Endothelial cell of umbilical vein (primary cell): ENCODE measurements around the gene GSTA2. TPM values are rescaled to one million over a fixed set of nuclear protein-coding genes. Genes with fewer than 3 reads are reported as not detected.

ENCODE experiments used
- BruUV-seq: library from RNA; stranded (reverse); fragments of 400-500 nt; replicated peaks from 2 replicates; lab custom pipeline; 2021; lab: Mats Ljungman, UMichigan
- CTCF ChIA-PET: fragments of 300-600, 350-600 bp; sonication (Branson Sonifier 250); formaldehyde crosslinking; loops from one replicate; lab custom pipeline; 2021; ENCODE audit warnings: antibody characterized with exemption, inconsistent platforms; lab: Charles Lee
- POLR2A ChIA-PET: fragments of 300-600, 350-600 bp; sonication (Branson Sonifier 250); formaldehyde crosslinking; loops from one replicate; lab custom pipeline; 2021; ENCODE audit warnings: antibody characterized with exemption, inconsistent platforms; lab: Charles Lee
- DNase-seq: peaks from one replicate; pipeline ENCODE4 v3.0.0-alpha.2; 2011; ENCODE audit warnings: low read depth, low spot score
- FAIRE-seq: peaks from 2 replicates; lab custom pipeline; 2011; peaks lifted over from hg19 to GRCh38; lab: Jason Lieb, UNC
- H2AFZ ChIP-seq: 2 replicates; pipeline ENCODE4 v1.6.0; 2012; ENCODE audit warnings: low read depth, low read length, control low read depth, inconsistent platforms
- H3K27ac ChIP-seq: 2 replicates; pipeline ENCODE4 v1.5.1; 2011; ENCODE audit warnings: low read depth, mild to moderate bottlenecking, control low read depth, low read length, moderate library complexity; ENCODE audit not compliant: insufficient read depth
- H3K27me3 ChIP-seq, 2 experiments: 2 replicates each; pipeline versions ENCODE4 v1.6.0 to v1.6.1; 2011; ENCODE audit warnings: low read length in 2 of 2, mixed read lengths in 1 of 2; ENCODE audit not compliant: control insufficient read depth in 2 of 2, insufficient read depth in 2 of 2
- H3K36me3 ChIP-seq, 2 experiments: 2 replicates in 1 of 2; 3 replicates in 1 of 2; pipeline ENCODE4 v1.5.1; 2011; ENCODE audit warnings: low read length in 2 of 2, mild to moderate bottlenecking in 1 of 2, moderate library complexity in 1 of 2; ENCODE audit not compliant: control insufficient read depth in 2 of 2, insufficient read depth in 2 of 2; ENCODE audit errors: extremely low read depth in 1 of 2
- H3K4me1 ChIP-seq: 3 replicates; pipeline ENCODE4 v1.5.1; 2011; ENCODE audit warnings: mild to moderate bottlenecking, low read length; ENCODE audit not compliant: control insufficient read depth, insufficient read depth; ENCODE audit errors: extremely low read depth
- H3K4me2 ChIP-seq: 2 replicates; pipeline ENCODE4 v1.6.1; 2011; ENCODE audit warnings: low read length, control low read depth, mixed read lengths; ENCODE audit not compliant: insufficient read depth
- H3K4me3 ChIP-seq, 3 experiments: fragments of 200-600 bp in 1 of 3; sonication (generic), shearing (Covaris generic) in 1 of 3; replicated peaks in 1 of 3; 2 replicates each; pipeline ENCODE4 v1.5.1; 2011 to 2016; ENCODE audit warnings: control low read depth in 3 of 3, low read length in 3 of 3, mild to moderate bottlenecking in 2 of 3, inconsistent platforms in 1 of 3, low read depth in 1 of 3, moderate library complexity in 1 of 3; ENCODE audit not compliant: insufficient read depth in 1 of 3
- H3K79me2 ChIP-seq: 2 replicates; pipeline ENCODE4 v1.6.0; 2012; ENCODE audit warnings: low read length, inconsistent platforms; ENCODE audit not compliant: control insufficient read depth, insufficient read depth
- H3K9ac ChIP-seq: replicated peaks from 2 replicates; pipeline ENCODE3; 2011; ENCODE audit warnings: low read length, control low read depth; ENCODE audit not compliant: insufficient read depth; ENCODE audit errors: extremely low read depth
- H3K9me1 ChIP-seq: replicated peaks from 3 replicates; pipeline ENCODE4 v1.6.0; 2011; ENCODE audit warnings: mild to moderate bottlenecking, low read length; ENCODE audit not compliant: control insufficient read depth, insufficient read depth; ENCODE audit errors: extremely low read depth
- H3K9me3 ChIP-seq: replicated peaks from 2 replicates; pipeline ENCODE4 v1.5.1; 2012; ENCODE audit warnings: low read length, inconsistent platforms; ENCODE audit not compliant: control insufficient read depth, insufficient read depth
- H4K20me1 ChIP-seq: replicated peaks from 2 replicates; pipeline ENCODE3; 2011; ENCODE audit warnings: mild to moderate bottlenecking, low read length; ENCODE audit not compliant: control insufficient read depth, insufficient read depth; ENCODE audit errors: extremely low read depth
- CTCF ChIP-seq, 2 donors: IDR thresholded peaks; 1 replicate in 1 of 2; 2 replicates in 1 of 2; pipeline ENCODE4 v1.5.1; 2011; ENCODE audit warnings: low read length in 2 of 2, mild to moderate bottlenecking in 2 of 2, moderate library complexity in 2 of 2, control low read depth in 1 of 2, inconsistent platforms in 1 of 2, low read depth in 1 of 2; ENCODE audit not compliant: insufficient read depth in 1 of 2; ENCODE audit errors: extremely low read depth in 1 of 2
- EZH2 ChIP-seq: IDR thresholded peaks from 2 replicates; pipeline ENCODE4 v1.6.1; 2012; ENCODE audit warnings: borderline replicate concordance, low read depth, mild to moderate bottlenecking, moderate library complexity, low read length, inconsistent platforms; ENCODE audit not compliant: severe bottlenecking
- FOS ChIP-seq: IDR thresholded peaks from 2 replicates; pipeline ENCODE4 v1.6.1; 2011; ENCODE audit warnings: mild to moderate bottlenecking, low read length, moderate library complexity, borderline replicate concordance; ENCODE audit not compliant: insufficient read depth
- GATA2 ChIP-seq: IDR thresholded peaks from 2 replicates; pipeline ENCODE4 v1.7.0; 2011; ENCODE audit warnings: low read depth, mild to moderate bottlenecking, moderate library complexity, mixed read lengths, low read length; ENCODE audit not compliant: insufficient read length, insufficient read depth
- JUN ChIP-seq: IDR thresholded peaks from 2 replicates; pipeline ENCODE4 v1.6.1; 2011; ENCODE audit warnings: borderline replicate concordance, low read depth; ENCODE audit not compliant: insufficient read length, insufficient read depth
- MYC ChIP-seq: IDR thresholded peaks from one replicate; pipeline ENCODE4 v1.6.1; 2011; ENCODE audit warnings: mild to moderate bottlenecking, low read depth, low read length
- POLR2A ChIP-seq: IDR thresholded peaks from 2 replicates; pipeline ENCODE4 v1.6.1; 2012; ENCODE audit warnings: low read depth, mild to moderate bottlenecking, control low read depth, low read length
- POLR2AphosphoS5 ChIP-seq: IDR thresholded peaks from 2 replicates; pipeline ENCODE4 v1.6.1; 2012; ENCODE audit warnings: low read depth, mild to moderate bottlenecking, control low read depth, low read length, moderate library complexity; ENCODE audit not compliant: insufficient read depth
- dilution Hi-C: fragments of 300-500 bp; cut with MboI; formaldehyde crosslinking; loops from one replicate; pipeline ENCODE4 v1.15.0; 2019; ENCODE audit warnings: low sequenced_read_pairs; ENCODE audit not compliant: extremely low pct_ligation_motif_present
- intact Hi-C: fragments of 100-400 bp; cut with micrococcal nuclease; formaldehyde crosslinking; loops from one replicate; pipeline ENCODE4 v1.10.0; 2022
- polyA plus RNA-seq, 4 experiments: library from polyadenylated mRNA; depleted of rRNA in 3 of 4; stranded (reverse) in 3 of 4; unstranded in 1 of 4; fragments of >200 nt; gene quantifications; 2 replicates each; pipeline versions ENCODE4 v1.2.1 to v1.2.3, GENCODE V29; 2011 to 2012; ENCODE audit warnings: missing spikeins in 1 of 4
- total RNA-seq: library from RNA; stranded (reverse); gene quantifications from 2 replicates; pipeline ENCODE4 v1.2.3, GENCODE V29; 2021
- TF ChIP-seq, protein P1 (sequence below): IDR thresholded peaks from 2 replicates; pipeline ENCODE4 v1.6.1; 2011; ENCODE audit not compliant: insufficient read depth, insufficient read length

Gene GSTA2
- total and polyA plus RNA-seq, 2 donors (not counting 3 experiments of a cell fraction or from before 2014, with no cell fraction given), result not detected

GRCh38 chr6:52736145-52736544 lies 27.1 kb downstream of the GSTA2 start:
- dilution Hi-C loops, result no loop called here

More at GRCh38 chr6:52736145-52736544, 27.1 kb downstream of the GSTA2 start:
- ChIA-PET POLR2A (no interaction called here), CTCF (no interaction called here)
- Histone ChIP-seq H2AFZ (no peak overlapping the region), H3K4me1 (no peaks in the 10 kb centered on the region), H3K27me3 (no peaks in the 10 kb centered on the region), H4K20me1 (no peaks in the 10 kb centered on the region), H3K9ac (no peak overlapping the region), H3K4me3 (no peak overlapping the region), H3K36me3 (no peaks in the 10 kb centered on the region), H3K27ac (no peak overlapping the region), H3K4me2 (no peak overlapping the region), H3K9me1 (no peaks in the 10 kb centered on the region), H3K9me3 (no peaks in the 10 kb centered on the region), H3K79me2 (no peaks in the 10 kb centered on the region)
- TF ChIP-seq GATA2 (no peak), CTCF (IDR thresholded peaks at IDR 0.05; ENCODE audit: extremely low read depth in 1 of 2, insufficient read depth in 1 of 2, low read depth in 1 of 2, low read length in 2 of 2) (no peak), FOS (no peak), MYC (no peak), POLR2A (no peak), POLR2AphosphoS5 (no peak), JUN (no peak), EZH2 (no peak)
- TF ChIP-seq, protein P1, sequence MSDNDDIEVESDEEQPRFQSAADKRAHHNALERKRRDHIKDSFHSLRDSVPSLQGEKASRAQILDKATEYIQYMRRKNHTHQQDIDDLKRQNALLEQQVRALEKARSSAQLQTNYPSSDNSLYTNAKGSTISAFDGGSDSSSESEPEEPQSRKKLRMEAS, result no peak
- intact Hi-C loops, result no loop called here
- FAIRE-seq, result no peak
- DNase-seq, result no peak
- no TSS peak for BruUV-seq
